ENCODE data around the gene LRRC52. TPM values are rescaled to one million over a fixed set of nuclear protein-coding genes. Genes with fewer than 3 reads are reported as not detected.

LRRC52 gene
- total and polyA plus RNA-seq, 3 donors from 2014 or later = 3.8 to 29.4 (median 3.8) TPM

GRCh38 chr1:165508291-165508690 lies 35.5 kb upstream of the LRRC52 start:
- Histone ChIP-seq H3K36me3 (ENCODE audit: low read depth, missing control alignments) (no peaks in the 10 kb centered on the region), H3K4me3 (no peak overlapping the region), H3K27me3 (no peaks in the 10 kb centered on the region), H3K4me1 (no peaks in the 10 kb centered on the region), H3K27ac (no peak overlapping the region), H3K9me3 (no peaks in the 10 kb centered on the region)
- no peak for DNase-seq
- TF ChIP-seq CTCF (IDR thresholded peaks at IDR 0.05) (no peak), POLR2A (IDR thresholded peaks at IDR 0.05) (no peak)
- 93 to 96% methylated on average over 3 of the region's 3 CpGs for WGBS, 2 donors
- intact Hi-C loops (cut with DNase I; ENCODE audit: low total_unique reads) = no loop called here

GRCh38 chr1:165512816-165513215 lies 31.0 kb upstream of the LRRC52 start:
- no peaks in the 10 kb centered on the region for H3K4me1 ChIP-seq
- no peak for DNase-seq

GRCh38 chr1:165516469-165516868 lies 27.3 kb upstream of the LRRC52 start:
- H3K27ac ChIP-seq = no peak overlapping the region
- 100% methylated on average over 1 to 2 of the region's 2 CpGs for WGBS, 2 donors
- H3K4me3 ChIP-seq = no peak overlapping the region
- H3K4me1 ChIP-seq = no peaks in the 10 kb centered on the region
- no peak for DNase-seq
- H3K36me3 ChIP-seq (ENCODE audit: low read depth, missing control alignments) = no peaks in the 10 kb centered on the region
- TF ChIP-seq POLR2A (IDR thresholded peaks at IDR 0.05) (no peak), CTCF (IDR thresholded peaks at IDR 0.05) (no peak)
- no peaks in the 10 kb centered on the region for H3K9me3 ChIP-seq
- intact Hi-C loops (cut with DNase I; ENCODE audit: low total_unique reads) = no loop called here
- no peaks in the 10 kb centered on the region for H3K27me3 ChIP-seq

More at GRCh38 chr1:165512816-165513215, 31.0 kb upstream of the LRRC52 start:
- WGBS, 2 donors = 50 to 65% methylated on average over 6 of the region's 6 CpGs
- Histone ChIP-seq H3K4me3 (no peak overlapping the region), H3K9me3 (no peaks in the 10 kb centered on the region), H3K27me3 (no peaks in the 10 kb centered on the region), H3K27ac (no peak overlapping the region), H3K36me3 (ENCODE audit: low read depth, missing control alignments) (no peaks in the 10 kb centered on the region)
- TF ChIP-seq POLR2A (IDR thresholded peaks at IDR 0.05) = no peak
- TF ChIP-seq CTCF (IDR thresholded peaks at IDR 0.05) = no peak
- intact Hi-C loops (cut with DNase I; ENCODE audit: low total_unique reads) = no loop called here

- TF ChIP-seq CTCF (IDR thresholded peaks at IDR 0.05) (no peak), POLR2A (IDR thresholded peaks at IDR 0.05) (no peak)
- Histone ChIP-seq H3K27ac (no peak overlapping the region), H3K36me3 (ENCODE audit: low read depth, missing control alignments) (no peaks in the 10 kb centered on the region), H3K27me3 (no peaks in the 10 kb centered on the region), H3K4me3 (no peak overlapping the region), H3K4me1 (no peaks in the 10 kb centered on the region), H3K9me3 (no peaks in the 10 kb centered on the region)
- intact Hi-C loops (cut with DNase I; ENCODE audit: low total_unique reads) = no loop called here
- DNase-seq = no peak
- WGBS, 2 donors = 92 to 95% methylated on average over 4 of the region's 4 CpGs
These were observed 23.2 kb upstream of the LRRC52 start for GRCh38 chr1:165520646-165521045.

- Histone ChIP-seq H3K27ac (no peak overlapping the region), H3K4me3 (no peak overlapping the region), H3K9me3 (no peaks in the 10 kb centered on the region), H3K4me1 (no peaks in the 10 kb centered on the region), H3K36me3 (ENCODE audit: low read depth, missing control alignments) (no peaks in the 10 kb centered on the region), H3K27me3 (no peaks in the 10 kb centered on the region)
- no peak for TF ChIP-seq POLR2A (IDR thresholded peaks at IDR 0.05)
- no peak for TF ChIP-seq CTCF (IDR thresholded peaks at IDR 0.05)
- 71 to 81% methylated on average over 5 of the region's 5 CpGs for WGBS, 2 donors
- intact Hi-C loops (cut with DNase I; ENCODE audit: low total_unique reads) = no loop called here
- no peak for DNase-seq
These were observed 19.0 kb upstream of the LRRC52 start for GRCh38 chr1:165524639-165525285.

All from testis (tissue), 3 donors.